ENCODE results near the gene OR2AG2.
"Not testable (repeated sequence)": the region's sequence is repeated elsewhere in the genome, so short reads cannot be mapped to it uniquely, and the experiment has no call there.

OR2AG2 gene

GRCh38 chr11:6771926-6772893 lies at the start of gene OR2AG2:
TSS of gene OR2AG2 (minus strand) at chr11:6771976. CDS start at chr11:6768957, 3,019 bp downstream.
- POLR2A ChIA-PET, result no interaction called here
- TF ChIP-seq CTCF (IDR thresholded peaks at IDR 0.05; ENCODE audit: control extremely low read depth, extremely low read depth, low read depth, missing control alignments), result no peak
- CTCF ChIA-PET, result interaction anchor here (0.7 to 2.8 kb wide), 6 partner anchors 13 to 40 kb away, joined by 3 to 20 read pairs (median 5); no protein-coding TSS in a partner anchor
- DNase-seq (ENCODE audit: extremely low spot score), result peak; percentile 49

DNA sequence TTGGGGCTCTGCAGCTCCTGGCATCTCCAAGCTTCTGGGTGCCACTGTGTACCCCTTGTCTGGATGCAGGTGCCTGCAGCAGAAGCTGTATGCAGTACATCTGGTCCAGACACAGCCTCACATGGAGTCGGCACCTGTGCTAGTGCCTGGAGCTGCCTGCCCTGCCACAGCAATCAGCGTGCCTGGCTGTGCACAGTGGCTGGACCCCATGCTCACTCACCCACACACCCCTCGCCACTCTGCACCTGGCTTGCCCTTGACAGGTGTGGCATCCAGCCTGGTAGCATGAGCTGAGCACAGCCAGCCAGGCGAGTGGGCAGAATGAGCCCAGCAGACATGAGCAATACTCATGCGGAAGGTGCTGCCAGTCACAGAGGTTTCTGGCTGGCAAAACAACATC lies 47.2 kb upstream of the OR2AG2 start:
- CTCF ChIA-PET, result interaction anchor here (1.0 to 2.2 kb wide), 5 partner anchors 15 to 81 kb away, joined by 3 to 5 read pairs (median 3); no protein-coding TSS in a partner anchor
- TF ChIP-seq CTCF (IDR thresholded peaks at IDR 0.05; ENCODE audit: control extremely low read depth, extremely low read depth, low read depth, missing control alignments), result no peak
- POLR2A ChIA-PET, result no interaction called here
- DNase-seq (ENCODE audit: extremely low spot score), result no peak

DNA sequence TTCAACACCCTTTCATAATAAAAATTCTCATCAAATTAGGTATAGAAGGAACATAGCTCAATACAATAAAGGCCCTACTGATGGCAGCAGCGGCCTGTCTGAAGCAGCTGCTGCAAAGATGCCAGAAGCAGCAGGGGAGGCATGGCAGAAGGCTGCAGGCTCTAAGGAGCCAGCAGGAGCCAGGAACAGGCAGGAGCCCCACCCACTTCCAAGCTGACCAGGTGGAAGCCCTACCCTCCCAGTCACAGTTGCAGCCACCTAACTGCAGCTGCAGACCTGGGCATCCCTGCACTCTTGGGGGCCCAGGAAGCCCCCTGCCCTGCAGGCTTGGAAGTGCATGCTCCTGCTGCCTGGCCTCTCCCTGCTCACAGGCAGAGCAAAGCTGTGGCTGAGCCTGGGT lies 45.9 kb upstream of the OR2AG2 start:
- no peak for DNase-seq (ENCODE audit: extremely low spot score)
- ChIA-PET POLR2A (no interaction called here), CTCF (interaction anchor here (1.1 kb wide), 1 partner anchor 11 kb away, joined by 3 read pairs; no protein-coding TSS in a partner anchor)
- no peak for TF ChIP-seq CTCF (IDR thresholded peaks at IDR 0.05; ENCODE audit: control extremely low read depth, extremely low read depth, low read depth, missing control alignments)

- DNase-seq (ENCODE audit: extremely low spot score), result no peak
- ChIA-PET POLR2A (no interaction called here), CTCF (interaction anchor here (1.8 to 4.2 kb wide), 4 partner anchors 11 to 202 kb away, joined by 7 to 59 read pairs (median 28); partner anchors contain the start of gene OR6A2)
- TF ChIP-seq CTCF (IDR thresholded peaks at IDR 0.05; ENCODE audit: control extremely low read depth, extremely low read depth, low read depth, missing control alignments), result no peak
Observed at GRCh38 chr11:6813656-6814055, 41.9 kb upstream of the OR2AG2 start.

DNA sequence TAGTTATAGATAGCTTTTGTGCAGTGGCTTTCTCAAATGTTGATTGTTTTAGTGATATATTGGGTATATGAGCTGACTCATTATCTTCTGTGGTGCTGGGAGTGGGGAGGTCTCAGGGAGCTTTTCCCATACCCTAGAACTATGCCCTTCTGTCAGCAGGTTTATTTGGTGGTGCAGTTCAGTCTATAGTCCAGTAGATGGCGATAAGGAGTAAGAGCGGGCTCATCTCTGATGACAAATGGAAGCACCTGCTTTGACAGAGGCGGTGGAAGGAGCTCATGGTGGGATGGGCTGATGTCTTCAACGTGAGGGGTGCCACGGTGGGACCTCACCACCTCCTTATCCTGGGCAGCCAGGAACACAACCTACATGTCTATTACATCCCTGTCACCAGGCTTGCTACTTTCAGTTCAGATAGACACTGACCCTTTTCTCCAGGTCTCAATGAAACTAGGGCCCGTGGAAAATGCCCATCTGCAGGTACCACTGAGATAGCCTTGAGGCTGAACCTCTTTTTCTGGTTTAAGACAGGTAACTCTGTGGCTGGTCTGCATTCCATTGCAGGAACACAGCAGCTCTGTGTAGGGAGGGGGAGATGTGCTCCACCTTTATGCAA lies 40.7 kb upstream of the OR2AG2 start:
- CTCF ChIA-PET, result interaction anchor here (0.6 to 4.2 kb wide), 67 partner anchors 9 to 884 kb away, joined by 3 to 59 read pairs (median 4); partner anchors contain the start of genes NLRP14, OR10A2, OR10A5 and OR2AG1
- peak; percentile 84 for TF ChIP-seq CTCF (IDR thresholded peaks at IDR 0.05; ENCODE audit: control extremely low read depth, extremely low read depth, low read depth, missing control alignments)
- POLR2A ChIA-PET, result no interaction called here
- peak; percentile 73 for DNase-seq (ENCODE audit: extremely low spot score)

- DNase-seq (ENCODE audit: extremely low spot score); POLR2A ChIA-PET: not testable (repeated sequence)
- CTCF ChIA-PET, result interaction anchor here (2.0 to 9.1 kb wide), 2 partner anchors 10 to 46 kb away, joined by 4 to 59 read pairs; no protein-coding TSS in a partner anchor
Observed at GRCh38 chr11:6801075-6801474, 29.3 kb upstream of the OR2AG2 start.

Measured in GM10248 (cell line).